Esophagus muscularis mucosa (tissue), 4 donors: Measurements from ENCODE around the gene HOXA7. TPM values are rescaled to one million over a fixed set of nuclear protein-coding genes. Genes with fewer than 3 reads are reported as not detected.

Source experiments
- DNase-seq: peaks from one replicate; pipeline ENCODE4 v3.0.0-alpha.2; 2017; ENCODE audit errors: extremely low spot score
- H3K27ac ChIP-seq, 4 donors: fragments of 200-600 bp; sonication (generic); replicated peaks in 1 of 4; 1 replicate in 3 of 4; 2 replicates in 1 of 4; pipeline ENCODE4 v1.5.1; 2016 to 2019; ENCODE audit warnings: mild to moderate bottlenecking in 1 of 4
- H3K27me3 ChIP-seq, 4 donors: fragments of 200-600 bp; sonication (generic); one replicate each; pipeline versions ENCODE4 v1.5.1 to v1.6.0; 2016 to 2019
- H3K36me3 ChIP-seq, 4 donors: fragments of 200-600 bp; sonication (generic); one replicate each; pipeline ENCODE4 v1.5.1; 2016 to 2019
- H3K4me1 ChIP-seq, 4 donors: fragments of 200-600 bp; sonication (generic); one replicate each; pipeline ENCODE4 v1.5.1; 2016 to 2019
- H3K4me3 ChIP-seq, 4 donors: fragments of 200-600 bp; sonication (generic); 1 replicate in 2 of 4; 2 replicates in 2 of 4; pipeline ENCODE4 v1.5.1; 2016 to 2019; ENCODE audit warnings: mild to moderate bottlenecking in 4 of 4, moderate library complexity in 1 of 4
- H3K9me3 ChIP-seq, 4 donors: fragments of 200-600 bp; sonication (generic); 1 replicate in 3 of 4; 2 replicates in 1 of 4; pipeline ENCODE4 v1.5.1; 2016 to 2019
- EP300 ChIP-seq: sonication (generic); formaldehyde crosslinking; IDR thresholded peaks from one replicate; pipeline ENCODE4 v1.6.1; 2017; ENCODE audit warnings: antibody characterized with exemption
- POLR2A ChIP-seq: fragments of 450-650 bp; IDR thresholded peaks from one replicate; pipeline ENCODE4 v1.6.1; 2017; ENCODE audit warnings: antibody characterized with exemption, moderate library complexity, mild to moderate bottlenecking, low read depth
- POLR2AphosphoS5 ChIP-seq, 2 donors: sonication (generic); formaldehyde crosslinking; IDR thresholded peaks; one replicate each; pipeline ENCODE4 v1.6.1; 2017; ENCODE audit warnings: antibody characterized with exemption in 2 of 2
- WGBS: methylation state at CpG from one replicate; pipeline ENCODE4 v1.1.5; 2018; 5-methylcytosine and 5-hydroxymethylcytosine counted together
- intact Hi-C: fragments of 100-400 bp; cut with DNase I; formaldehyde crosslinking; loops from one replicate; pipeline ENCODE4 v1.15.1; 2023
- total RNA-seq, 4 donors: library from RNA; depleted of rRNA; stranded (reverse); fragments of >200 nt; gene quantifications; one replicate each; pipeline versions ENCODE4 v1.1.0 to v1.2.1, GENCODE V29; 2016
- TF ChIP-seq, protein P1 (sequence below), 3 experiments: fragments of 200-600 bp in 2 of 3; fragments of 450-650 bp in 1 of 3; sonication (generic) in 2 of 3; IDR thresholded peaks; one replicate each; pipeline ENCODE4 v1.5.1; 2017 to 2019; ENCODE audit warnings: antibody characterized with exemption in 3 of 3, mild to moderate bottlenecking in 2 of 3, moderate library complexity in 1 of 3

HOXA7 gene
- total RNA-seq, 4 donors from 2014 or later = 0.33 to 1.7 (median 0.49) TPM

DNA sequence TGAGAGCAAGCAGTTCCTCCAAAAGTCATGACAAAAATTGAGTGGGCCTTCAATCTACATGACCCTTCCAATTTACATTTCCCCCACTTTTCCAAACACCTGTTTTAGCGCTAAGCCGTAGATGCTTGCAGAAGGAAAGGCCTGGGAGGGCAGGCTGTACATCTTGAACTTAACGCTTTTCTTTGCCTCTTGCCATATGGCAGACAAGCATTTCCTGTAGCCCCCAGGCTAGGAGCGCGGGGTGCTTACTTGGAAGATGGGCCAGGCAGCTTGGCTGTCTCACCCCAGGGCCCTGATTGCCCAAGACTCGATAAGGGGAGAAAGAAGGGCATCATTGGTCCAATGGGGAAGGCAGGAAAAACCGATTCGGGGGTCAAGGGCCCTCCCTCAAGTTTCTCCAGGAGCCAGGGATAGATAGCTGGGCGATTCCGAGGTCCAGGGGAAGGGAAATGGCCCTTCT lies 15.9 kb upstream of the HOXA7 start:
- Histone ChIP-seq H3K4me1 (peaks cover 26 to 50% (median 41%) of the 10 kb centered on the region in 4 donors), H3K36me3 (no peaks in the 10 kb centered on the region), H3K4me3 (peak overlapping the region in 1 of 4 donors; percentile 59), H3K27me3 (peaks cover 40 to 100% (median 97%) of the 10 kb centered on the region in 4 donors), H3K9me3 (no peaks in the 10 kb centered on the region), H3K27ac (no peak overlapping the region)
- 29% methylated on average over 10 of the region's 10 CpGs for WGBS
- intact Hi-C loops = no loop called here
- TF ChIP-seq POLR2AphosphoS5 (IDR thresholded peaks at IDR 0.05) = no peak
- TF ChIP-seq, protein P1, sequence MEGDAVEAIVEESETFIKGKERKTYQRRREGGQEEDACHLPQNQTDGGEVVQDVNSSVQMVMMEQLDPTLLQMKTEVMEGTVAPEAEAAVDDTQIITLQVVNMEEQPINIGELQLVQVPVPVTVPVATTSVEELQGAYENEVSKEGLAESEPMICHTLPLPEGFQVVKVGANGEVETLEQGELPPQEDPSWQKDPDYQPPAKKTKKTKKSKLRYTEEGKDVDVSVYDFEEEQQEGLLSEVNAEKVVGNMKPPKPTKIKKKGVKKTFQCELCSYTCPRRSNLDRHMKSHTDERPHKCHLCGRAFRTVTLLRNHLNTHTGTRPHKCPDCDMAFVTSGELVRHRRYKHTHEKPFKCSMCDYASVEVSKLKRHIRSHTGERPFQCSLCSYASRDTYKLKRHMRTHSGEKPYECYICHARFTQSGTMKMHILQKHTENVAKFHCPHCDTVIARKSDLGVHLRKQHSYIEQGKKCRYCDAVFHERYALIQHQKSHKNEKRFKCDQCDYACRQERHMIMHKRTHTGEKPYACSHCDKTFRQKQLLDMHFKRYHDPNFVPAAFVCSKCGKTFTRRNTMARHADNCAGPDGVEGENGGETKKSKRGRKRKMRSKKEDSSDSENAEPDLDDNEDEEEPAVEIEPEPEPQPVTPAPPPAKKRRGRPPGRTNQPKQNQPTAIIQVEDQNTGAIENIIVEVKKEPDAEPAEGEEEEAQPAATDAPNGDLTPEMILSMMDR (IDR thresholded peaks at IDR 0.05) = no peak
- no peak for TF ChIP-seq EP300
- TF ChIP-seq POLR2A = no peak
- DNase-seq = no peak

DNA sequence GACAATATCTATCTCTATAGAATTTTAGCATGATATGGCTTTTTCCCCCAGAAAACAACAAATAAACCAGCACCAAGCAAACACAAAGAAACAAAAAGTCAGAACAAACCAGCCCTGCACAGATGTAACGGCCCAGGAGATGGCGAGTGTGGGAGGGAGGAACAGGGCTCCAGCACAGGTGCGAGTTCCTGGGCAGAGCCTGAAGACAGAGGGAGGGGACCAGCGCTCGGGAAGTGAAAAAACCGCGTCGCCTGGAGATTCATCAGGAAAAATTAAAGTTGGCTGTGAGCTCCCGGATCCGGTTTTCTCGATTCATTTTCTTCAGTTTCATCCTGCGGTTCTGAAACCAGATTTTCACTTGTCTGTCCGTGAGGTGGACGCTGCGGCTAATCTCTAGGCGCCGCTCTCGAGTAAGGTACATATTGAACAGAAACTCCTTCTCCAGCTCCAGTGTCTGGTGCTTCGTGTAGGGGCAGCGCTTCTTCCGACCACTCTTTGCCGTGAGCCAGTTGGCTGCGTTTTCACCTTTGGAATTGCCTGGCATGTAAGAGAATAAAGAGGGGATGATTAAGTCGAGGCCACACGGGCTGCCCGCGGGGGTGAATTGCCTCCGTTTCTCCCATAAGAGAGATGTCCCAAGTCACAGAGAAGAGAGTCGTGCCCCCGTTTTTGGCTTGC lies 15.3 kb upstream of the HOXA7 start:
- intact Hi-C loops = no loop called here
- no peak for DNase-seq
- Histone ChIP-seq H3K4me1 (peaks cover 26 to 55% (median 45%) of the 10 kb centered on the region in 4 donors), H3K36me3 (no peaks in the 10 kb centered on the region), H3K4me3 (no peak overlapping the region), H3K27me3 (peaks cover 39 to 100% (median 99%) of the 10 kb centered on the region in 4 donors), H3K27ac (no peak overlapping the region), H3K9me3 (no peaks in the 10 kb centered on the region)
- no peak for TF ChIP-seq EP300
- no peak for TF ChIP-seq POLR2AphosphoS5 (IDR thresholded peaks at IDR 0.05)
- TF ChIP-seq POLR2A = no peak
- TF ChIP-seq, protein P1 (IDR thresholded peaks at IDR 0.05) = no peak
- 8% methylated on average over 30 of the region's 30 CpGs for WGBS

DNA sequence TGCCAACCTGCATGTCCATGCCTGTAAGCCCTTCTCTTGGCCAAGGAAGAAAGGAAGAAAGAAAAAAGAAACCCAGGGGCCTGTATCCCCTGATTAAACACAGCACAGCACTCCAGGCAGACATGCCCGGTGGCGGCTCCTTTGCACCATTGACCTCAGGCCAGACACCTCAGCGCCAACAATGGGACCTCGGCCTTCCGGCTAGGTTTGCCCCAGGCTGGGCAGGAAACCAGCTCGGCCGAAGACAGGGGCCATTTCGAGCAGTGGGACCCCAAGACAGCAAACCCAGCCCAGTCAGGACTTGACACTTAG lies 14.8 kb upstream of the HOXA7 start:
- intact Hi-C loops = no loop called here
- Histone ChIP-seq H3K27me3 (peaks cover 38 to 100% (median 100%) of the 10 kb centered on the region in 4 donors), H3K4me1 (peaks cover 27 to 60% (median 50%) of the 10 kb centered on the region in 4 donors), H3K9me3 (no peaks in the 10 kb centered on the region), H3K36me3 (no peaks in the 10 kb centered on the region), H3K27ac (no peak overlapping the region), H3K4me3 (no peak overlapping the region)
- no peak for TF ChIP-seq POLR2AphosphoS5 (IDR thresholded peaks at IDR 0.05)
- TF ChIP-seq EP300 = no peak
- TF ChIP-seq, protein P1 (IDR thresholded peaks at IDR 0.05) = no peak
- no peak for TF ChIP-seq POLR2A
- DNase-seq = no peak
- 9% methylated on average over 8 of the region's 8 CpGs for WGBS

DNA sequence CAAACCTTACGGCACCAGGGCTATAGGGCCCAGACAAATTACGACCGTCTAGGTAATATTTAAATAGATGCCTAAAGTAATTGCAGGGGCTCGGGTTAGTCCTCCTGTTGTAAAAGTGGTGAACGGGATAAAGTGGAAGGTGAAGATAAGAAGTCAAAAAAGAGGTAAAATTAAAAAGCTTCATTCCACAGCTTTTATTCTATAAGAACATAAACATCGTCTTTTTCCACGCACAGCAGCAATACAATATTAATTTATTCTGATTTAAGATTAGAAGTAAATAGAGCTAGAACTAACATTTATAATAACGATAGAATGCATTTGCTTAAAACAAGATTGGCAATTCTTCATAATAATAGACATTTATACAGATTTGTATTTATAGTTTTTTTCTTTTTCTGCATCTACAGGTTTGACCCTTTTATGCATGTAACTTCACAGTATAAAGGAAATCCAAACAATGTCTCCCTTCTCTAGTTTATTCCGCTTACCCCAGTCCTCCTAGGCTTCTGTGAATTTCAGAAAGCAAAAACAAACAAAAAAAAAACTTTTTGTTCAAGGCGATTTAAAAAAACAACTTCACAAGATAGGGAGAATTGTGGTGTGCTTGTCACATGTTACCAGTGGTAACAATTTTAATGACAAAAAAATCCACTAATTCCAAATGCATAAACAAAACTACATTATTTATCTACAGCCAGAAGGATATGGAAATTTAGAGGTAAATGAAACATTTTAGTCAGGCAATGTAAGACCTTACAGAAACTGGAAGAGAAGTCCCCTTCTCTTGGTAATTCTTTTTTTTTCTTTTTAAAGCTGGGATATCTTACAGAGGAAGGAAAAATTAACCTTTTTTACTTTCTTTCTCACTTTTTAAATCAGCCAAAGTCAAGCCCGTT lies 14.2 kb upstream of the HOXA7 start:
- Histone ChIP-seq H3K27me3 (peaks cover 44 to 100% (median 100%) of the 10 kb centered on the region in 4 donors), H3K36me3 (no peaks in the 10 kb centered on the region), H3K27ac (no peak overlapping the region), H3K4me1 (peaks cover 31 to 66% (median 55%) of the 10 kb centered on the region in 4 donors), H3K9me3 (no peaks in the 10 kb centered on the region), H3K4me3 (peak overlapping the region in 1 of 4 donors; percentile 12)
- no peak for TF ChIP-seq EP300
- no peak for TF ChIP-seq POLR2A
- TF ChIP-seq, protein P1 (IDR thresholded peaks at IDR 0.05) = no peak
- TF ChIP-seq POLR2AphosphoS5 (IDR thresholded peaks at IDR 0.05) = no peak
- no peak for DNase-seq
- 27% methylated on average over 11 of the region's 11 CpGs for WGBS
- intact Hi-C loops = no loop called here
